T-cell (primary cell): Measurements from ENCODE around the gene DEXI. TPM values are rescaled to one million over a fixed set of nuclear protein-coding genes. Genes with fewer than 3 reads are reported as not detected.
A peak's percentile ranks its signal among the peaks of the same experiment; 100 is the strongest.

Experiments
- ATAC-seq, 4 experiments: fragments of 200-7000 bp in 3 of 4; fragments of 150-1000 bp in 1 of 4; cut with Tn5 transposase; replicated peaks in 1 of 4; 1 replicate in 3 of 4; 2 replicates in 1 of 4; pipeline ENCODE4 v1.10.0; 2021; ENCODE audit warnings: moderate library complexity in 3 of 4, mild to moderate bottlenecking in 2 of 4, moderate number of reproducible peaks in 1 of 4
- CTCF ChIA-PET, 2 donors: fragments of 300-600 bp; sonication (Branson Sonifier 250); formaldehyde crosslinking; loops; one replicate each; lab custom pipeline; 2022; ENCODE audit warnings: antibody characterized with exemption in 2 of 2; lab: Charles Lee
- POLR2A ChIA-PET, 2 donors: fragments of 300-600 bp; sonication (Branson Sonifier 250); formaldehyde crosslinking; loops; one replicate each; lab custom pipeline; 2022; ENCODE audit warnings: antibody characterized with exemption in 2 of 2; lab: Charles Lee
- DNase-seq, 35 experiments: peaks; one replicate each; pipeline versions ENCODE4 v3.0.0 to v3.0.0-alpha.2; 2013 to 2023
- H3K27ac ChIP-seq: one replicate; pipeline ENCODE4 v1.5.1; 2013; ENCODE audit warnings: low read length
- H3K27me3 ChIP-seq, 2 experiments: replicated peaks in 1 of 2; 1 replicate in 1 of 2; 2 replicates in 1 of 2; pipeline versions ENCODE4 v1.6.1 to v1.7.0; 2013; ENCODE audit warnings: low read length in 1 of 2, mixed read lengths in 1 of 2; ENCODE audit not compliant: control insufficient read depth in 2 of 2, insufficient read depth in 2 of 2; ENCODE audit errors: extremely low read depth in 1 of 2
- H3K36me3 ChIP-seq, 2 donors: 1 replicate in 1 of 2; 2 replicates in 1 of 2; pipeline versions ENCODE4 v1.6.1 to v1.7.0; 2013; ENCODE audit warnings: low read length in 1 of 2; ENCODE audit not compliant: control insufficient read depth in 2 of 2, insufficient read depth in 1 of 2; ENCODE audit errors: extremely low read depth in 1 of 2
- H3K4me1 ChIP-seq, 2 experiments: 1 replicate in 1 of 2; 2 replicates in 1 of 2; pipeline versions ENCODE4 v1.6.1 to v1.7.0; 2013; ENCODE audit warnings: low read length in 2 of 2, mixed read lengths in 1 of 2; ENCODE audit not compliant: insufficient read depth in 2 of 2, control insufficient read depth in 1 of 2; ENCODE audit errors: extremely low read depth in 1 of 2
- H3K4me3 ChIP-seq, 2 donors: 1 replicate in 1 of 2; 2 replicates in 1 of 2; pipeline versions ENCODE4 v1.5.1 to v1.7.0; 2013; ENCODE audit warnings: mild to moderate bottlenecking in 2 of 2, low read length in 1 of 2, moderate library complexity in 1 of 2; ENCODE audit not compliant: control insufficient read depth in 1 of 2; ENCODE audit errors: extremely low read depth in 1 of 2
- H3K9me3 ChIP-seq: 2 replicates; pipeline ENCODE4 v1.7.0; 2013
- H3K27ac Mint-ChIP-seq, 2 donors: one replicate each; pipeline ENCODE4 v1.8.0; 2020 to 2021; ENCODE audit warnings: mild to moderate bottlenecking in 2 of 2, mixed read lengths in 2 of 2
- H3K27me3 Mint-ChIP-seq, 2 donors: one replicate each; pipeline ENCODE4 v1.8.0; 2021 to 2022; ENCODE audit warnings: mixed read lengths in 2 of 2
- H3K36me3 Mint-ChIP-seq: one replicate; pipeline ENCODE4 v1.8.0; 2021; ENCODE audit warnings: mixed read lengths
- H3K4me1 Mint-ChIP-seq, 3 donors: one replicate each; pipeline ENCODE4 v1.8.0; 2020 to 2022; ENCODE audit warnings: mixed read lengths in 3 of 3, mild to moderate bottlenecking in 1 of 3
- H3K4me3 Mint-ChIP-seq, 3 donors: one replicate each; pipeline ENCODE4 v1.8.0; 2020 to 2022; ENCODE audit warnings: mild to moderate bottlenecking in 3 of 3, mixed read lengths in 3 of 3, moderate library complexity in 3 of 3
- H3K9me3 Mint-ChIP-seq, 3 donors: one replicate each; pipeline ENCODE4 v1.8.0; 2020 to 2022; ENCODE audit warnings: mixed read lengths in 3 of 3
- WGBS: methylation state at CpG from one replicate; pipeline ENCODE4 v1.1.5; 2013; ENCODE audit warnings: missing lambda C conversion rate; ENCODE audit not compliant: insufficient coverage; 5-methylcytosine and 5-hydroxymethylcytosine counted together
- total RNA-seq, 35 experiments: library from RNA in 6 of 35; stranded (reverse) in 6 of 35; fragments of 120-200 nt in 1 of 35; gene quantifications; one replicate each; pipeline versions ENCODE4 v1.2.1 to v1.2.4 and lab custom pipeline; 2013 to 2026

Gene DEXI
- total RNA-seq, 5 donors from 2014 or later (not counting 1 experiment from before 2014, with no cell fraction given): 12.2 to 39.8 (median 34.1) TPM

DNA sequence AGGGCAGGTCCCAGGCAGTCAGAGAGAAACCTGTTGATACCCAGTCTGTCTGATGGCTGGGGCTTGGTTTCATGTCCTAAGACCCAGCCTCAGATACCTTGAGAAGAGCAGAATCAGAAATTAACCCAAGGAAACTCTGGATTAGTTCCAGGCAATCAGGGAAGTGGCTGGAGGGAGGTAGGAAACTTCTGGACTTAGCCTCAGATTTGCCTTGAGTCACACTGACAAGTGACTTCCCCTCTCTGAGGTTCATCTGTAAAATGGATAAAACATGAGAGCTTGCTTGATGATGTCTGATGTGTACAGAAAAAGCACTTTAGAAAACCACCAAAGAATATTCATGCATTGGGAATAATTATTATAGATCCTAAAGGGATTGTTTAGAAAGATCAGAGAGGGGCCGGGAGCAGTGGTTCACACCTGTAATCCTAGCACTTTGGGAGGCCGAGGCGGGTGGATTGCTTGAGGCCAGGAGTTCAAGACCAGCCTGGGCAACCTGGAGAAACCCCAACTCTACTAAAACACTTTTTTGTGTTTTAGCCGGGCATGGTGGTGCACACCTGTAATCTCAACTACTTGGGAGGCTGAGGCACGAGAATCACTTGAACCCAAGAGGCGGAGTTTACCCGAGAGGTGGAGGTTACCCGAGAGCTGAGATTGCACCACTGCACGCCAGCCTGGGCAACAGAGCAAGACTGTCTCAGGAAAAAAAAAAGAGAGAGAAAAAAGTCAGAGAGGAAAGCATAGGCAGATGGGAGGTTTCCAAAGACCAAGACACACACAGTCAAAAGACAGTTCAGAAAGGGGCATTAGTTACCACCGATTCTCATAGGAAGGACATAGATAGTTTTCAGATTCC is 61.4 kb downstream of the DEXI start:
- DNase-seq (no peak), ATAC-seq (no peak)
- Histone ChIP-seq H3K9me3 (no peaks in the 10 kb centered on the region), H3K4me3 (no peak overlapping the region), H3K36me3 (no peaks in the 10 kb centered on the region), H3K27ac (no peak overlapping the region), H3K27me3 (peaks cover 0 to 28% of the 10 kb centered on the region in 2 experiments), H3K4me1 (peaks cover 0 to 53% of the 10 kb centered on the region in 2 experiments)
- Mint-ChIP-seq H3K4me3 (peak overlapping the region in 2 of 3 donors; percentile 29 to 93), H3K27ac (peak overlapping the region in 1 of 2 donors; percentile 28), H3K27me3 (peaks cover 26 to 34% of the 10 kb centered on the region in 2 donors), H3K36me3 (no peaks in the 10 kb centered on the region), H3K4me1 (peaks cover 39 to 61% (median 46%) of the 10 kb centered on the region in 3 donors), H3K9me3 (no peaks in the 10 kb centered on the region)
- ChIA-PET POLR2A (no interaction called here), CTCF (interaction anchor here in 1 of 2 donors (0.5 kb wide), 1 partner anchor 821 kb away, joined by 3 read pairs; no protein-coding TSS in a partner anchor)
- 48% methylated on average over 9 of the region's 10 CpGs for WGBS

DNA sequence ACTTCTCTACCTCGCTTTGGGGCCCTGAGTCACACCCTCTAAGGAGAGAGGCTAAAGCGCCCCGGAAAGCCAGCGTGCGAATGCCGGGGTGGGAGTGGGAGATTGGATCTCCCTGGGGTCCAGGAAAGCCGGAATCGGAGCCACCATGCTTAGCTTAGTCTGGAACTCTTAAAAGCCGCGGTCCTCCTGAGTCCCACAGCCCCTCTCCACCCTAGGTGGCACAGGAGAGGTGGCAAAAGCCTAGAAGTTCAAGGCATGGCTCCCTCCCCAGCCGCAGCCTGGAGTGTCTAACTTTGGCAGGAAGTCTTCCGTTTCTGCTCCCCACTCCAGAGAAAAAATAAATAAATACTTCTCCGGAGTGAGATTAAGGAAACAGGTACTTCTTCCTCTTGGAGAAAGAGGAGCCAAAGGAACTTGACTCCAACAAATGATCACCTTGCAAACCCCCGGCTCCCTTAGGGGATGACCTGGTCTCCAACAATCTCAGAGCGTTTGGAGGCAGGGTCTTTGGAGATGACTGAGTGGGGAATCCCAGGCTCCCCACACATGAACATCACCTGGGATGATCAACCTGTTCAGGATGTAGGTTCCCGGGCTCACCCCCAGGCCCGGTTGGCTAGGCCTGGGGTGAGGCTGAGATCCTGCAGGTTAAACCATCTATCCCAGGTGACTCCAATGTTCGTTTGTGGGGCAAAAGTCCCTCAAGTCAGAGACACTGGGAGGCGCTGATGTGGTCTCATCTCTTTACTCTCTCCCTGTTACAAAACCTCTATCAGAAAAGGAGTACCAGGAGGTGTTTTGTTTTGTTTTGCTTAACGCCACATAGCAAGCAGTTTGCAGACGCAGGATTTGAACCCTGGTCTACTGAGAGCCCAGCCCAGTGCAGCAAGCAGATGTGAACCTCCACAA is 62.3 kb downstream of the DEXI start:
- CTCF ChIA-PET: no interaction called here
- DNase-seq: no peak
- POLR2A ChIA-PET: no interaction called here
- peak overlapping the region; percentile 84 to 93 (median 88) for H3K4me3 Mint-ChIP-seq
- H3K27me3 ChIP-seq: peaks cover 0 to 28% of the 10 kb centered on the region in 2 experiments
- H3K27me3 Mint-ChIP-seq: peaks cover 33 to 43% of the 10 kb centered on the region in 2 donors
- H3K4me1 Mint-ChIP-seq: peaks cover 45 to 61% (median 49%) of the 10 kb centered on the region in 3 donors
- no peaks in the 10 kb centered on the region for H3K9me3 Mint-ChIP-seq
- H3K27ac Mint-ChIP-seq: peak overlapping the region in 1 of 2 donors; percentile 36
- no peaks in the 10 kb centered on the region for H3K36me3 ChIP-seq
- 53% methylated on average over 7 of the region's 21 CpGs for WGBS
- no peak for ATAC-seq
- no peaks in the 10 kb centered on the region for H3K9me3 ChIP-seq
- no peak overlapping the region for H3K27ac ChIP-seq
- H3K36me3 Mint-ChIP-seq: no peaks in the 10 kb centered on the region
- H3K4me1 ChIP-seq: peaks cover 0 to 59% of the 10 kb centered on the region in 2 experiments
- peak overlapping the region in 1 of 2 donors; percentile 67 for H3K4me3 ChIP-seq

Other genes starting within 250 kb of the DEXI start
- gene TEKT5, start 247.5 kb downstream of the DEXI start, total RNA-seq: not detected
- 10 to 100 TPM; 17.5 to 29.4 (median 25.9) TPM for gene NUBP1, start 198.6 kb downstream of the DEXI start, total RNA-seq
- gene TVP23A, start 123.7 kb downstream of the DEXI start, total RNA-seq: under 1 TPM in 2 of 5 donors, not detected in 3; 0.13 to 0.50 TPM
- 10 to 100 TPM; 10.5 to 36.7 (median 12.5) TPM for gene CIITA, start 65.3 kb downstream of the DEXI start, total RNA-seq
- 10 to 100 TPM; 27.4 to 34.6 (median 28.7) TPM for gene CLEC16A, start 2.1 kb upstream of the DEXI start, total RNA-seq